H9 (cell line): ENCODE data around the gene NXN. TPM values are rescaled to one million over a fixed set of nuclear protein-coding genes. Genes with fewer than 3 reads are reported as not detected.

Source experiments
- DNase-seq: peaks from one replicate; pipeline ENCODE4 v3.0.0-alpha.2; 2017
- H2AFZ ChIP-seq: one replicate; pipeline ENCODE4 v1.6.1; 2013; ENCODE audit warnings: mild to moderate bottlenecking, low read length, control low read depth, moderate library complexity
- H2AK5ac ChIP-seq: 2 replicates; pipeline ENCODE4 v1.6.1; 2013; ENCODE audit warnings: low read length, control low read depth, mixed read lengths; ENCODE audit not compliant: insufficient read length
- H2BK120ac ChIP-seq: one replicate; pipeline ENCODE4 v1.6.1; 2013; ENCODE audit warnings: low read depth, mild to moderate bottlenecking, low read length, control low read depth, inconsistent platforms; ENCODE audit not compliant: poor library complexity, severe bottlenecking
- H2BK12ac ChIP-seq: 2 replicates; pipeline ENCODE4 v1.6.1; 2013; ENCODE audit warnings: low read length, control low read depth, mixed read lengths, low read depth; ENCODE audit not compliant: insufficient read length
- H2BK15ac ChIP-seq: 2 replicates; pipeline ENCODE4 v1.6.1; 2013; ENCODE audit warnings: low read depth, low read length, control low read depth
- H2BK20ac ChIP-seq: one replicate; pipeline ENCODE4 v1.6.1; 2013; ENCODE audit warnings: low read depth, mild to moderate bottlenecking, low read length, control low read depth, inconsistent platforms; ENCODE audit not compliant: poor library complexity, severe bottlenecking
- H2BK5ac ChIP-seq: 2 replicates; pipeline ENCODE4 v1.6.1; 2013; ENCODE audit warnings: low read length, control low read depth, mixed read lengths; ENCODE audit not compliant: insufficient read length
- H3K14ac ChIP-seq: 2 replicates; pipeline ENCODE4 v1.6.1; 2013; ENCODE audit warnings: low read length, control low read depth; ENCODE audit not compliant: insufficient read depth
- H3K18ac ChIP-seq: 2 replicates; pipeline ENCODE4 v1.6.1; 2013; ENCODE audit warnings: low read depth, mild to moderate bottlenecking, mixed read lengths, low read length, control low read depth; ENCODE audit not compliant: insufficient read length
- H3K23ac ChIP-seq: 2 replicates; pipeline ENCODE4 v1.6.1; 2013; ENCODE audit warnings: low read length, control low read depth, mixed read lengths, low read depth; ENCODE audit not compliant: insufficient read length
- H3K23me2 ChIP-seq: 2 replicates; pipeline ENCODE4 v1.6.1; 2013; ENCODE audit warnings: low read depth, mild to moderate bottlenecking, mixed read lengths, low read length, control low read depth; ENCODE audit not compliant: insufficient read length, poor library complexity, severe bottlenecking
- H3K27ac ChIP-seq: 2 replicates; pipeline ENCODE4 v1.5.1; 2013; ENCODE audit warnings: low read length, control low read depth, mixed read lengths, low read depth; ENCODE audit not compliant: insufficient read length
- H3K27me3 ChIP-seq: 2 replicates; pipeline ENCODE4 v1.6.1; 2013; ENCODE audit warnings: low read length, control low read depth, inconsistent platforms; ENCODE audit not compliant: insufficient read depth
- H3K4ac ChIP-seq: 2 replicates; pipeline ENCODE4 v1.6.1; 2013; ENCODE audit warnings: low read depth, mild to moderate bottlenecking, control low read depth, inconsistent platforms, low read length, moderate library complexity
- H3K4me1 ChIP-seq: 2 replicates; pipeline ENCODE4 v1.6.1; 2013; ENCODE audit warnings: low read length, control low read depth, inconsistent platforms; ENCODE audit not compliant: insufficient read depth
- H3K4me2 ChIP-seq: 2 replicates; pipeline ENCODE4 v1.6.1; 2013; ENCODE audit warnings: low read length, control low read depth, mixed read lengths; ENCODE audit not compliant: insufficient read length, insufficient read depth
- H3K56ac ChIP-seq: 2 replicates; pipeline ENCODE4 v1.6.1; 2013; ENCODE audit warnings: low read depth, mild to moderate bottlenecking, mixed read lengths, low read length, control low read depth; ENCODE audit not compliant: insufficient read length
- H3K79me1 ChIP-seq: 2 replicates; pipeline ENCODE4 v1.6.1; 2013; ENCODE audit warnings: low read depth, mild to moderate bottlenecking, moderate library complexity, low read length, control low read depth, inconsistent platforms; ENCODE audit not compliant: insufficient read depth, poor library complexity, severe bottlenecking
- H3K79me2 ChIP-seq: 2 replicates; pipeline ENCODE4 v1.6.1; 2013; ENCODE audit warnings: low read length, control low read depth, inconsistent platforms; ENCODE audit not compliant: insufficient read depth
- H3K9ac ChIP-seq: 2 replicates; pipeline ENCODE4 v1.6.1; 2013; ENCODE audit warnings: low read length, control low read depth, mixed read lengths; ENCODE audit not compliant: insufficient read length; ENCODE audit errors: extremely low read depth
- H3K9me3 ChIP-seq: one replicate; pipeline ENCODE4 v1.6.1; 2013; ENCODE audit warnings: low read depth, low read length, inconsistent platforms; ENCODE audit not compliant: control insufficient read depth
- H3T11ph ChIP-seq: one replicate; pipeline ENCODE4 v1.6.1; 2013; ENCODE audit warnings: mild to moderate bottlenecking, low read length, control low read depth, inconsistent platforms
- H4K20me1 ChIP-seq: one replicate; pipeline ENCODE4 v1.6.1; 2013; ENCODE audit not compliant: control insufficient read depth, insufficient read length, insufficient read depth
- H4K5ac ChIP-seq: 2 replicates; pipeline ENCODE4 v1.6.1; 2013; ENCODE audit warnings: low read depth, mild to moderate bottlenecking, mixed read lengths, low read length, control low read depth; ENCODE audit not compliant: insufficient read length
- H4K8ac ChIP-seq: replicated peaks from 2 replicates; pipeline ENCODE4 v1.6.1; 2013; ENCODE audit warnings: low read length, control low read depth, mixed read lengths, low read depth; ENCODE audit not compliant: insufficient read length
- H4K91ac ChIP-seq: 2 replicates; pipeline ENCODE4 v1.6.1; 2013; ENCODE audit warnings: low read depth, mild to moderate bottlenecking, moderate library complexity, mixed read lengths, low read length, control low read depth; ENCODE audit not compliant: insufficient read length
- H3K27ac Mint-ChIP-seq, 3 experiments: 2 replicates in 2 of 3; 3 replicates in 1 of 3; pipeline ENCODE4 v1.8.0; 2020 to 2021; ENCODE audit warnings: mixed read lengths in 3 of 3, mild to moderate bottlenecking in 1 of 3, moderate library complexity in 1 of 3
- H3K27me3 Mint-ChIP-seq: 2 replicates; pipeline ENCODE4 v1.8.0; 2021; ENCODE audit warnings: low read depth, mild to moderate bottlenecking, moderate library complexity, mixed read lengths
- H3K36me3 Mint-ChIP-seq, 3 experiments: 2 replicates in 2 of 3; 3 replicates in 1 of 3; pipeline ENCODE4 v1.8.0; 2020 to 2021; ENCODE audit warnings: low read depth in 3 of 3, mixed read lengths in 3 of 3; ENCODE audit not compliant: insufficient read depth in 1 of 3
- H3K4me1 Mint-ChIP-seq, 2 experiments: 2 replicates each; pipeline ENCODE4 v1.8.0; 2020; ENCODE audit warnings: mixed read lengths in 2 of 2
- H3K4me3 Mint-ChIP-seq, 2 experiments: 2 replicates in 1 of 2; 3 replicates in 1 of 2; pipeline ENCODE4 v1.8.0; 2020 to 2021; ENCODE audit warnings: mild to moderate bottlenecking in 2 of 2, mixed read lengths in 2 of 2, moderate library complexity in 1 of 2
- H3K9me3 Mint-ChIP-seq, 2 experiments: 2 replicates in 1 of 2; 3 replicates in 1 of 2; pipeline ENCODE4 v1.8.0; 2020; ENCODE audit warnings: mild to moderate bottlenecking in 2 of 2, mixed read lengths in 2 of 2, moderate library complexity in 1 of 2
- CTCF ChIP-seq: fragments of 200-600 bp; sonication (generic); conservative IDR thresholded peaks from 3 replicates; pipeline ENCODE4 v1.8.0; 2021; ENCODE audit warnings: antibody characterized with exemption, mild to moderate bottlenecking
- WGBS: extraction: QIAGEN DNeasy Blood & Tissue Kit; methylation state at CpG from one replicate; pipeline ENCODE4 v1.1.7; 2013; ENCODE audit warnings: missing lambda C conversion rate, low lambda C conversion rate, mixed read lengths; ENCODE audit not compliant: insufficient read length; ENCODE audit errors: extremely low coverage; 5-methylcytosine and 5-hydroxymethylcytosine counted together
- total RNA-seq: library from RNA; stranded (reverse); gene quantifications from 2 replicates; pipeline ENCODE4 v1.2.1, GENCODE V29; 2021

Gene NXN
- total RNA-seq, 1 experiment from 2014 or later: 93.6 TPM

- Histone ChIP-seq H3K18ac (no peak overlapping the region), H4K5ac (no peak overlapping the region), H2BK120ac (no peak overlapping the region), H3K27me3 (no peaks in the 10 kb centered on the region), H2BK12ac (no peak overlapping the region), H3K9me3 (no peaks in the 10 kb centered on the region), H3K23me2 (no peaks in the 10 kb centered on the region), H3K23ac (no peak overlapping the region), H3K9ac (no peak overlapping the region), H3K4ac (no peak overlapping the region), H4K91ac (no peak overlapping the region), H4K8ac (no peak overlapping the region), H3K79me1 (no peaks in the 10 kb centered on the region), H3K4me1 (no peaks in the 10 kb centered on the region), H2BK15ac (no peak overlapping the region), H2AK5ac (no peak overlapping the region), H2BK5ac (no peak overlapping the region), H3T11ph (no peak overlapping the region), H4K20me1 (no peaks in the 10 kb centered on the region), H2BK20ac (no peak overlapping the region), H2AFZ (no peak overlapping the region), H3K56ac (no peak overlapping the region), H3K79me2 (no peaks in the 10 kb centered on the region), H3K27ac (no peak overlapping the region), H3K4me2 (no peak overlapping the region), H3K14ac (no peak overlapping the region)
- Mint-ChIP-seq H3K4me3 (no peak overlapping the region), H3K36me3 (peaks cover 0 to 11% (median 4%) of the 10 kb centered on the region in 3 experiments; a peak in 5 of 7 replicates), H3K9me3 (no peaks in the 10 kb centered on the region), H3K27ac (no peak overlapping the region; a peak in 1 of 7 replicates), H3K27me3 (no peaks in the 10 kb centered on the region; the same call in 1 of the 2 replicates), H3K4me1 (peaks cover 8 to 9% of the 10 kb centered on the region in 2 experiments; a peak in 3 of 4 replicates)
- DNase-seq: no peak
- no CpG with 5 or more reads among the region's 19 CpGs for WGBS
- no peak for TF ChIP-seq CTCF
These were observed 29.9 kb upstream of the NXN start for GRCh38 chr17:1009229-1010085.
